ENCODE measurements around the gene TRDMT1. TPM values are rescaled to one million over a fixed set of nuclear protein-coding genes. Genes with fewer than 3 reads are reported as not detected.

TRDMT1 gene
- total RNA-seq, 1 experiment from 2014 or later = 20.2 TPM

GRCh38 chr10:17101910-17102266 lies 99.6 kb downstream of the TRDMT1 start:
- Mint-ChIP-seq H3K27ac (no peak overlapping the region), H3K27me3 (ENCODE audit: low read depth) (no peaks in the 10 kb centered on the region), H3K4me1 (no peaks in the 10 kb centered on the region), H3K4me3 (no peak overlapping the region), H3K9me3 (peaks cover 0 to 3% of the 10 kb centered on the region in 2 experiments; a peak in 1 of 5 replicates), H3K36me3 (ENCODE audit: insufficient read depth in 1 of 3, low read depth in 3 of 3) (no peaks in the 10 kb centered on the region)
- no peak overlapping the region for H3K27ac ChIP-seq (ENCODE audit: insufficient read length, low read depth, low read length)
- H2BK12ac ChIP-seq (ENCODE audit: insufficient read length, low read depth, low read length) = no peak overlapping the region
- no peak overlapping the region for H4K8ac ChIP-seq (replicated peaks; ENCODE audit: insufficient read length, low read depth, low read length)
- H4K91ac ChIP-seq (ENCODE audit: insufficient read length, low read depth, low read length) = no peak overlapping the region
- H3K23ac ChIP-seq (ENCODE audit: insufficient read length, low read depth, low read length) = no peak overlapping the region
- H3K18ac ChIP-seq (ENCODE audit: insufficient read length, low read depth, low read length) = no peak overlapping the region
- no peak overlapping the region for H2BK120ac ChIP-seq (ENCODE audit: low read depth, low read length, poor library complexity, severe bottlenecking)
- H3K23me2 ChIP-seq (ENCODE audit: insufficient read length, low read depth, low read length, poor library complexity, severe bottlenecking) = no peaks in the 10 kb centered on the region
- no peaks in the 10 kb centered on the region for H3K79me1 ChIP-seq (ENCODE audit: insufficient read depth, low read depth, low read length, poor library complexity, severe bottlenecking)
- H3K4ac ChIP-seq (ENCODE audit: low read depth, low read length) = no peak overlapping the region
- H3K14ac ChIP-seq (ENCODE audit: insufficient read depth, low read length) = no peak overlapping the region
- H3K4me1 ChIP-seq (ENCODE audit: insufficient read depth, low read length) = no peaks in the 10 kb centered on the region
- H3K79me2 ChIP-seq (ENCODE audit: insufficient read depth, low read length) = no peaks in the 10 kb centered on the region
- no peak overlapping the region for H2AK5ac ChIP-seq (ENCODE audit: insufficient read length, low read length)
- no peak overlapping the region for H3K56ac ChIP-seq (ENCODE audit: insufficient read length, low read depth, low read length)
- no peak overlapping the region for H3T11ph ChIP-seq (ENCODE audit: low read length)
- no peak overlapping the region for H4K5ac ChIP-seq (ENCODE audit: insufficient read length, low read depth, low read length)
- H2BK20ac ChIP-seq (ENCODE audit: low read depth, low read length, poor library complexity, severe bottlenecking) = no peak overlapping the region
- no peaks in the 10 kb centered on the region for H4K20me1 ChIP-seq (ENCODE audit: control insufficient read depth, insufficient read depth, insufficient read length)
- no peak overlapping the region for H2BK15ac ChIP-seq (ENCODE audit: low read depth, low read length)
- no peaks in the 10 kb centered on the region for H3K9me3 ChIP-seq (ENCODE audit: control insufficient read depth, low read depth, low read length)
- TF ChIP-seq, protein P1, sequence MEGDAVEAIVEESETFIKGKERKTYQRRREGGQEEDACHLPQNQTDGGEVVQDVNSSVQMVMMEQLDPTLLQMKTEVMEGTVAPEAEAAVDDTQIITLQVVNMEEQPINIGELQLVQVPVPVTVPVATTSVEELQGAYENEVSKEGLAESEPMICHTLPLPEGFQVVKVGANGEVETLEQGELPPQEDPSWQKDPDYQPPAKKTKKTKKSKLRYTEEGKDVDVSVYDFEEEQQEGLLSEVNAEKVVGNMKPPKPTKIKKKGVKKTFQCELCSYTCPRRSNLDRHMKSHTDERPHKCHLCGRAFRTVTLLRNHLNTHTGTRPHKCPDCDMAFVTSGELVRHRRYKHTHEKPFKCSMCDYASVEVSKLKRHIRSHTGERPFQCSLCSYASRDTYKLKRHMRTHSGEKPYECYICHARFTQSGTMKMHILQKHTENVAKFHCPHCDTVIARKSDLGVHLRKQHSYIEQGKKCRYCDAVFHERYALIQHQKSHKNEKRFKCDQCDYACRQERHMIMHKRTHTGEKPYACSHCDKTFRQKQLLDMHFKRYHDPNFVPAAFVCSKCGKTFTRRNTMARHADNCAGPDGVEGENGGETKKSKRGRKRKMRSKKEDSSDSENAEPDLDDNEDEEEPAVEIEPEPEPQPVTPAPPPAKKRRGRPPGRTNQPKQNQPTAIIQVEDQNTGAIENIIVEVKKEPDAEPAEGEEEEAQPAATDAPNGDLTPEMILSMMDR (conservative IDR thresholded peaks at IDR 0.05) = no peak
- H3K27me3 ChIP-seq (ENCODE audit: insufficient read depth, low read length) = no peaks in the 10 kb centered on the region
- no peak overlapping the region for H3K9ac ChIP-seq (ENCODE audit: extremely low read depth, insufficient read length, low read length)
- no peak overlapping the region for H3K4me2 ChIP-seq (ENCODE audit: insufficient read depth, insufficient read length, low read length)
- DNase-seq = no peak
- H2AFZ ChIP-seq (ENCODE audit: low read length) = no peak overlapping the region
- H2BK5ac ChIP-seq (ENCODE audit: insufficient read length, low read length) = no peak overlapping the region

All from H9 (cell line).